ENCODE measurements around the gene GOPC.

GOPC gene

GRCh38 chr6:117514655-117515054 is 87.7 kb downstream of the GOPC start:
- TF ChIP-seq EZH2phosphoT487 (IDR thresholded peaks at IDR 0.05; ENCODE audit: low read depth), result no peak
- TF ChIP-seq CTCF (IDR thresholded peaks at IDR 0.05; ENCODE audit: low read depth, low read length), result no peak

GRCh38 chr6:117513778-117514365 is 88.4 kb downstream of the GOPC start:
- no peak overlapping the region for H3K9ac ChIP-seq (ENCODE audit: low read length)
- no peak overlapping the region for H2AFZ ChIP-seq (ENCODE audit: low read depth, low read length)
- no peak overlapping the region for H3K4me2 ChIP-seq (ENCODE audit: low read length)
- H3K27ac ChIP-seq (ENCODE audit: low read length), result no peak overlapping the region
- H3K36me3 ChIP-seq (replicated peaks; ENCODE audit: low read depth, low read length), result no peaks in the 10 kb centered on the region
- no peaks in the 10 kb centered on the region for H3K79me2 ChIP-seq (ENCODE audit: low read length)
- no peaks in the 10 kb centered on the region for H3K27me3 ChIP-seq (ENCODE audit: low read depth, low read length)
- H3K4me3 ChIP-seq (ENCODE audit: low read length), result no peak overlapping the region
- no peaks in the 10 kb centered on the region for H4K20me1 ChIP-seq (ENCODE audit: insufficient read depth, low read length)
- H3K9me3 ChIP-seq (ENCODE audit: insufficient read depth, low read length), result no peaks in the 10 kb centered on the region
- peaks cover 7% of the 10 kb centered on the region for H3K4me1 ChIP-seq (ENCODE audit: low read length)
- TF ChIP-seq CTCF (IDR thresholded peaks at IDR 0.05; ENCODE audit: low read depth, low read length), result no peak
- TF ChIP-seq EZH2phosphoT487 (IDR thresholded peaks at IDR 0.05; ENCODE audit: low read depth), result no peak

More at GRCh38 chr6:117514655-117515054, 87.7 kb downstream of the GOPC start:
- H3K9me3 ChIP-seq (ENCODE audit: insufficient read depth, low read length), result no peaks in the 10 kb centered on the region
- H3K27me3 ChIP-seq (ENCODE audit: low read depth, low read length), result no peaks in the 10 kb centered on the region
- peaks cover 14% of the 10 kb centered on the region for H3K4me1 ChIP-seq (ENCODE audit: low read length)
- H3K9ac ChIP-seq (ENCODE audit: low read length), result no peak overlapping the region
- H2AFZ ChIP-seq (ENCODE audit: low read depth, low read length), result no peak overlapping the region
- H3K4me3 ChIP-seq (ENCODE audit: low read length), result no peak overlapping the region
- no peak overlapping the region for H3K4me2 ChIP-seq (ENCODE audit: low read length)
- no peaks in the 10 kb centered on the region for H3K36me3 ChIP-seq (replicated peaks; ENCODE audit: low read depth, low read length)
- H3K27ac ChIP-seq (ENCODE audit: low read length), result no peak overlapping the region
- H3K79me2 ChIP-seq (ENCODE audit: low read length), result no peaks in the 10 kb centered on the region
- no peaks in the 10 kb centered on the region for H4K20me1 ChIP-seq (ENCODE audit: insufficient read depth, low read length)

GRCh38 chr6:117512987-117513573 is 89.2 kb downstream of the GOPC start:
- Histone ChIP-seq H3K4me3 (ENCODE audit: low read length) (no peak overlapping the region), H3K9ac (ENCODE audit: low read length) (no peak overlapping the region), H4K20me1 (ENCODE audit: insufficient read depth, low read length) (no peaks in the 10 kb centered on the region), H3K79me2 (ENCODE audit: low read length) (no peaks in the 10 kb centered on the region), H3K36me3 (replicated peaks; ENCODE audit: low read depth, low read length) (no peaks in the 10 kb centered on the region), H3K4me1 (ENCODE audit: low read length) (no peaks in the 10 kb centered on the region), H2AFZ (ENCODE audit: low read depth, low read length) (no peak overlapping the region), H3K9me3 (ENCODE audit: insufficient read depth, low read length) (no peaks in the 10 kb centered on the region), H3K4me2 (ENCODE audit: low read length) (no peak overlapping the region), H3K27me3 (ENCODE audit: low read depth, low read length) (no peaks in the 10 kb centered on the region), H3K27ac (ENCODE audit: low read length) (no peak overlapping the region)
- TF ChIP-seq EZH2phosphoT487 (IDR thresholded peaks at IDR 0.05; ENCODE audit: low read depth) (no peak), CTCF (IDR thresholded peaks at IDR 0.05; ENCODE audit: low read depth, low read length) (no peak)

GRCh38 chr6:117512056-117512828 is 90.1 kb downstream of the GOPC start:
- no peak overlapping the region for H3K27ac ChIP-seq (ENCODE audit: low read length)
- H3K9me3 ChIP-seq (ENCODE audit: insufficient read depth, low read length), result no peaks in the 10 kb centered on the region
- no peak for TF ChIP-seq CTCF (IDR thresholded peaks at IDR 0.05; ENCODE audit: low read depth, low read length)
- no peak for TF ChIP-seq EZH2phosphoT487 (IDR thresholded peaks at IDR 0.05; ENCODE audit: low read depth)
- no peaks in the 10 kb centered on the region for H3K36me3 ChIP-seq (replicated peaks; ENCODE audit: low read depth, low read length)
- no peaks in the 10 kb centered on the region for H3K27me3 ChIP-seq (ENCODE audit: low read depth, low read length)
- no peak overlapping the region for H3K9ac ChIP-seq (ENCODE audit: low read length)
- H4K20me1 ChIP-seq (ENCODE audit: insufficient read depth, low read length), result no peaks in the 10 kb centered on the region
- H3K4me2 ChIP-seq (ENCODE audit: low read length), result no peak overlapping the region
- H2AFZ ChIP-seq (ENCODE audit: low read depth, low read length), result no peak overlapping the region
- no peaks in the 10 kb centered on the region for H3K4me1 ChIP-seq (ENCODE audit: low read length)
- no peak overlapping the region for H3K4me3 ChIP-seq (ENCODE audit: low read length)
- no peaks in the 10 kb centered on the region for H3K79me2 ChIP-seq (ENCODE audit: low read length)

Measured in OCI-LY3 (cell line).